ENCODE data around the gene LIPC.

Gene LIPC

GRCh38 chr15:58518626-58519025, 86.8 kb downstream of the LIPC start:
- TF ChIP-seq GATA3 (IDR thresholded peaks at IDR 0.05; ENCODE audit: low read depth, low read length) (no peak), GATA2 (IDR thresholded peaks at IDR 0.05; ENCODE audit: low read depth, low read length) (no peak)

- TF ChIP-seq GATA3 (IDR thresholded peaks at IDR 0.05; ENCODE audit: low read depth, low read length): no peak
- no peak for TF ChIP-seq GATA2 (IDR thresholded peaks at IDR 0.05; ENCODE audit: low read depth, low read length)
These were observed 87.7 kb downstream of the LIPC start for GRCh38 chr15:58519516-58519915.

DNA sequence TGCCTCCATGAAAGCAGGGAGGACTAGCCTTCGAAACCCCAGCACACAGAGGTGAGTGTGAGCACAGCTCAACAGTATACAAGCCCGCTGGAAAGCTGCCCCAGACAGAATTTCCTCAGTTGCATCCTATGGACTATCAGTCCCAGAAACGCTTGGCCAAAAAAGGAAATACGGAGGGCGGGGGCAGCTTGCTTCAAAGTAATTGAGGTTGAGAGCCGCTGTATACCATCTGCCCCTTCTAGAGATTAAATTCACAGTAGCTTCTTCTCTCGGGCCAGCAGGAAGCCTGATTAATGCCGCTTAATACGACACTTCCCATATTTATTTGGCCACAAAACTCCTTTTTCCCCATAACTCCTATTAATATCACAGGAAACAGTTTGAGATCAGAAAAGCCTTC, 88.7 kb downstream of the LIPC start:
- TF ChIP-seq GATA3 (IDR thresholded peaks at IDR 0.05; ENCODE audit: low read depth, low read length): no peak
- no peak for TF ChIP-seq GATA2 (IDR thresholded peaks at IDR 0.05; ENCODE audit: low read depth, low read length)

DNA sequence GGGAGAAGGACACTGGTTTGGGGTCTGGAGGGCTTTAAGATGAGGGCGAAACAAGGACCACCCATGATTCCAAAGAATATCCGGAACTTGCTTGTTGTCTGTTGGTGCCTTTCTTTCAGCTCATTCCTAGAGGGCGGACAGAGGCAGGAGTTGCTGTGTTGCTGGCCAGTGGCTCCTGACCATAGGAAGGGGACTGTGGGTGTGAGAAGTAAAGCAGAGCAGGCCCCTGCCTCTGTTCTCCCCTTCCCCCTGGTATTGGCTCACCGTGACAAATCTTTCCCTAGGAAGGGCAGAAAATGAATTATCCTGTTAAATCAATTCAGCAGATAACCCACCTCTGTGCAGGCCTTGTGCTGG, 89.1 kb downstream of the LIPC start:
- TF ChIP-seq GATA2 (IDR thresholded peaks at IDR 0.05; ENCODE audit: low read depth, low read length) (no peak), GATA3 (IDR thresholded peaks at IDR 0.05; ENCODE audit: low read depth, low read length) (no peak)

- TF ChIP-seq GATA2 (IDR thresholded peaks at IDR 0.05; ENCODE audit: low read depth, low read length) (no peak), GATA3 (IDR thresholded peaks at IDR 0.05; ENCODE audit: low read depth, low read length) (no peak)
These were observed 89.7 kb downstream of the LIPC start for GRCh38 chr15:58521293-58521991.

DNA sequence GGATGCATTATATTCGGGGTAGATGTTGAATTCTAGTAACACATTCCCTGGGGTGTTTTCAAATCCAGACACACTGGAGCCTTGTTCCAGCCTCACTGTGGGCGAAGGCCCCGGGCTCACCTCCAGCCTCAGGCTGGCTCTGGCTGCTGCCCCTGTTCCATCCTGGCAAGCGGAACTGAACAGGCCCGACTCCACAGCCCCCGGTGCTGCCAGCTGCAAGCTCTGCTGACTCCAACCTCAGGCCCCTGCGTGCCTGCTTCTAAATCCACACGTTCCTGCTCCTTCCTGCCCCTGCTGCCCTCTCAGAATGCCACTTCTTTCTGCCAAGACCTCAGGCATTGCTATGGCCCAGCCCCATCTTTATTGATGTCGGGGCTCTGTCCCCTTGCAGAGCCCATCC, 90.6 kb downstream of the LIPC start:
- TF ChIP-seq GATA2 (IDR thresholded peaks at IDR 0.05; ENCODE audit: low read depth, low read length) (no peak), GATA3 (IDR thresholded peaks at IDR 0.05; ENCODE audit: low read depth, low read length) (no peak)

DNA sequence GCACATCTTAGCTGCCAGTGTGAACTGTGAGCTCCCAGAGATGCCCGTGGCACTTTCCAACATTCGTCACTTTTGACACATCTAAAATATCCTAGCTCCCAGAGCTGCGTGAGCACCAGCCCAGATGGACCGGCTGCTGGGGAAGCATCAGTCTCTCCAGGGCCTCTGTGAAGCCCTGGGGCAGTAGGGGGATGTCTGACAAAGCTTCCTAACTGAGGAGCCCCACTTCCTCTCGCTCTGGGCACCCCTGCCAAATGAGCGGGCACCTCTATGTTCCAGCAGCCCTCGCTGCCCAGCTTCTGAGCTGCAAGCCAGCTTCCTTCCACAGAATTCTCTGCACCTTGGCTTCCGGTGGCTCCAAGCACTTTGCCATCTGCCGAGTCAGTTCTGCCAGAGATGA, 91.1 kb downstream of the LIPC start:
- TF ChIP-seq GATA2 (IDR thresholded peaks at IDR 0.05; ENCODE audit: low read depth, low read length) (no peak), GATA3 (IDR thresholded peaks at IDR 0.05; ENCODE audit: low read depth, low read length) (no peak)

- no peak for TF ChIP-seq GATA3 (IDR thresholded peaks at IDR 0.05; ENCODE audit: low read depth, low read length)
- no peak for TF ChIP-seq GATA2 (IDR thresholded peaks at IDR 0.05; ENCODE audit: low read depth, low read length)
These were observed 91.8 kb downstream of the LIPC start for GRCh38 chr15:58523634-58524033.

DNA sequence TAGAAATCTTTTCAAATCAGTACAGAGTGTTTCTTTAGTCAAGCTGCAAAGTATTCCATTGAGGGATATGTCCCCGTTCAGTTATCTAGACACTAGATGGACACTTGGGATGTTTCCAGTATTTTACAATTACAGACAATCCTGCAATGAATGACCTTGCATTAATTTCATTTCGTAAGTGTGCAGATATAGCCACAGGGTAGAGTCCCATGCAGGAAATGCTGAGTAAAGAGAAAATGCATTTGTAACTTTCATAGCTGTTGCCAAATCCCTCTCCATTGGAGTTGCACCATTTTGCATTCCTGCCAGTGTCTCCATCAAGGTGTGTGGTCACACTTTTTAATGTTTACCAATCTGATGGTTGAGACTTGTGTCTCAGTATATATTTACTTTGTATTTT, 92.5 kb downstream of the LIPC start:
- TF ChIP-seq GATA3 (IDR thresholded peaks at IDR 0.05; ENCODE audit: low read depth, low read length): no peak
- TF ChIP-seq GATA2 (IDR thresholded peaks at IDR 0.05; ENCODE audit: low read depth, low read length): no peak

DNA sequence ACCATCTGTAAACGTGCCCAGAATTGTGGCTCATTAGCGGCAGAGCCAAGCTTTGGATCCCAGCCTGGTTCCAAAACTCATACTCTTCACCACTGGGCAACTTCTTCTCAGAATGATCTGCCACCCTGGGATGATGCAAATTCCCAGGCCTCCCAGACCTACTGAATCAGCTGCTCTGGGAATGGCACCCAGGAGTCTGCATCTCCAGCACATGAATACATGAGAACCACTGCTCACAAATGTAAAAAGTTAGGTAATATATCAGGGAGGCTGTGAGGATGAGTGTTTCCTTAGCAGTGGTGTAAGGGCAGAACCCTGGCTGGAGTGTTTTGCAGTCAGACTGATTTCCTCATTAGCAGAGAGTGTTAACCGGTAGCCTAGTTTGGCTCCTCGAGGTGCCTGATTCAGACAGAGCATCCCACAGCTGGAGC, 94.2 kb downstream of the LIPC start:
- no peak for TF ChIP-seq GATA2 (IDR thresholded peaks at IDR 0.05; ENCODE audit: low read depth, low read length)
- TF ChIP-seq GATA3 (IDR thresholded peaks at IDR 0.05; ENCODE audit: low read depth, low read length): no peak

DNA sequence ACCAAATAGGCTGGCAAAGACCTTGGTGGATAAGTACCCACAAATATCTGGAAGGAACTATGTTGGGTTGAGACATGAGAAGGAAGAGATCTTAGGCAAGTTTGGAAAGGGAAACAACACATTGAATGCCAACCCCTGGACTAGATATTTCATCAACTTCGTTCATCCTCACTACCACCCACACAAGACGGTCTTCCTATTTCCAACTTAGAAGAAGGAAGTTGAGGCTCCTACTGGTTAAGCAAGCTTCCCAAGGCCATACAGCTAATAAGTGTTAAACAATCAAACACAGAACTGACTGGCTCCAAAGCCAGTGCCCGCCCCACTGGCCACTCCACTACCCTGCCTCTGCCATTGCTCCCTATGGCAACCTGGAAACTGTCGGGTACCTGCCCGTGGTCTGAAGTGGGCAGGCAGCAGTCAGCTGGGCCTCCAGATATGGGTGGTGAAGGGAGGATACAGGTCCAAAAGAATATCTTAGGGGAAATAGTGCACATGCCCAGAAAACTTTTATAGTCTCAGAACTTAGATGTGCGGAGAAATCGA, 94.9 kb downstream of the LIPC start:
- TF ChIP-seq GATA2 (IDR thresholded peaks at IDR 0.05; ENCODE audit: low read depth, low read length) (no peak), GATA3 (IDR thresholded peaks at IDR 0.05; ENCODE audit: low read depth, low read length) (no peak)

GRCh38 chr15:58527573-58528187, 95.9 kb downstream of the LIPC start:
- no peak for TF ChIP-seq GATA3 (IDR thresholded peaks at IDR 0.05; ENCODE audit: low read depth, low read length)
- TF ChIP-seq GATA2 (IDR thresholded peaks at IDR 0.05; ENCODE audit: low read depth, low read length): no peak

- TF ChIP-seq GATA2 (IDR thresholded peaks at IDR 0.05; ENCODE audit: low read depth, low read length) (no peak), GATA3 (IDR thresholded peaks at IDR 0.05; ENCODE audit: low read depth, low read length) (no peak)
These were observed 96.5 kb downstream of the LIPC start for GRCh38 chr15:58528188-58528870.

GRCh38 chr15:58529041-58529440, 97.2 kb downstream of the LIPC start:
- TF ChIP-seq GATA3 (IDR thresholded peaks at IDR 0.05; ENCODE audit: low read depth, low read length): no peak
- no peak for TF ChIP-seq GATA2 (IDR thresholded peaks at IDR 0.05; ENCODE audit: low read depth, low read length)
